GM21528 (cell line): ENCODE measurements around the gene KHSRP.
A peak's percentile ranks its signal among the peaks of the same experiment; 100 is the strongest.

ENCODE experiments used
- ATAC-seq: cut with Tn5 transposase; IDR thresholded peaks from one replicate; pipeline ENCODE4 v1.9.1; 2021; ENCODE audit warnings: mild to moderate bottlenecking, moderate library complexity; ENCODE audit not compliant: unreplicated experiment, low FRiP score

The KHSRP gene, protein sequence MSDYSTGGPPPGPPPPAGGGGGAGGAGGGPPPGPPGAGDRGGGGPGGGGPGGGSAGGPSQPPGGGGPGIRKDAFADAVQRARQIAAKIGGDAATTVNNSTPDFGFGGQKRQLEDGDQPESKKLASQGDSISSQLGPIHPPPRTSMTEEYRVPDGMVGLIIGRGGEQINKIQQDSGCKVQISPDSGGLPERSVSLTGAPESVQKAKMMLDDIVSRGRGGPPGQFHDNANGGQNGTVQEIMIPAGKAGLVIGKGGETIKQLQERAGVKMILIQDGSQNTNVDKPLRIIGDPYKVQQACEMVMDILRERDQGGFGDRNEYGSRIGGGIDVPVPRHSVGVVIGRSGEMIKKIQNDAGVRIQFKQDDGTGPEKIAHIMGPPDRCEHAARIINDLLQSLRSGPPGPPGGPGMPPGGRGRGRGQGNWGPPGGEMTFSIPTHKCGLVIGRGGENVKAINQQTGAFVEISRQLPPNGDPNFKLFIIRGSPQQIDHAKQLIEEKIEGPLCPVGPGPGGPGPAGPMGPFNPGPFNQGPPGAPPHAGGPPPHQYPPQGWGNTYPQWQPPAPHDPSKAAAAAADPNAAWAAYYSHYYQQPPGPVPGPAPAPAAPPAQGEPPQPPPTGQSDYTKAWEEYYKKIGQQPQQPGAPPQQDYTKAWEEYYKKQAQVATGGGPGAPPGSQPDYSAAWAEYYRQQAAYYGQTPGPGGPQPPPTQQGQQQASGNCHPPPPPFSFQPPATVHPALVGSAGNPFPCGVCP

GRCh38 chr19:6424195-6424938, at the start of gene KHSRP:
Gene KHSRP, minus strand, starts transcription at chr19:6424811. Its CDS starts 110 bp downstream, at chr19:6424701.
- no peak for ATAC-seq

DNA sequence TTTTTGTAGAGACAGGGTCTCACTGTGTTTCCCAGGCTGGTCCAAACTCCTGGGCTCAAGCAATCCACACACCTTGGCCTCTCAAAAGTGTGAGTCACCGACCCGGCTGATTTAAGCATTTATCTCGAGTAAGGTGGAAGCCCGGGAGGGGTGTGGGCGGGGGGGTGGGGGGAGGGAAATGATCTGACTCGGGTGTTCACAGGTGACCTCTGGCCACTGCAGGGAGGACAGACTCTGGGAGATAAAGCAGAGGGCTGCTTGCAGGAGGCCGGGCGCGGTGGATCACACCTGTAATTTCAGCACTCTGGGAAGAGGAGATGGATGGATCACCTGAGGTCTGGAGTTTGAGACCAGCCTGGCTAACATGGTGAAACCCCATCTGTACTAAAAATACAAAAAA, 49.0 kb upstream of the KHSRP start:
- no peak for ATAC-seq

- ATAC-seq = no peak
Measured at GRCh38 chr19:6472713-6473112, 48.1 kb upstream of the KHSRP start.

GRCh38 chr19:6471076-6471475, 46.5 kb upstream of the KHSRP start:
- no peak for ATAC-seq

GRCh38 chr19:6470173-6470572, 45.6 kb upstream of the KHSRP start:
- no peak for ATAC-seq

DNA sequence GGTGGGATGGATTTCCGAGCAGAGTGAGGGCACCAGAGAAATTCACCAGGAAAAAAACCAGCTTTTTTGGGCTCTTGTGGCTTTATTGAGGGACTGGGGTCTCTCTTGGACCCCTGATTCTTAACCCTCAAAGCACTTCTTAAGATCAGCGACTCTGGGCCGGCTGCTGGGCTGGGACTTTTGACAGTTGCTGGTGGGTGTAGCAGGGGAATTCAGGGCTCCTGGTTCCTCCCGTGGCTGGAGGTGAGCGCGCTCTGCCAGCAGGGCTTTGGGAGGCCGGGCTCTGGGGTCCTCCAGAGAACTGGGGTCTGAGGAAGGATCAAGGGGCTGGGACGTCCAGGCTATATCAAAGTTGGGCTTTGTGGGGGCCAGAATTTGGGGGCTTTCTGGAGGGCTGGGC, 42.8 kb upstream of the KHSRP start:
- ATAC-seq = no peak

- ATAC-seq = no peak
Measured at GRCh38 chr19:6466526-6467248, 42.1 kb upstream of the KHSRP start.

DNA sequence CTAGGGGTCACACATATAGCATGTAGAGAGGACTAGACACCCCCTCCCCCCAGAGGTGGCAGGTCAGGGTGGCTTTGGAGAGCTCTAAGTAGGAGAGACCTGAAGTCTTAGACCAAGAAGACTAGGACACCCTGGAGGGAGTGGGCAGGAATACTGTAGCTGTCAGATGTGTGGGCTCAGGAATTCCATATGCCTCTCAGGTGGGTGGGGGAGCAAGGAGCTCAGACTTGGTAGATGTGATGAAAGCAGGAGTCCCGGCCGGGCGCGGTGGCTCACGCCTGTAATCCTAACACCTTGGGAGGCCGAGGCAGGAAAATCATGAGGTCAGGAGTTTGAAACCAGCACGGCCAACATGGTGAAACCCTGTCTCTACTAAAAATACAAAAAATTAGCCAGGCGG, 41.1 kb upstream of the KHSRP start:
- ATAC-seq = no peak

GRCh38 chr19:6465006-6465405, 40.4 kb upstream of the KHSRP start:
- ATAC-seq = no peak

GRCh38 chr19:6464070-6464873, 39.7 kb upstream of the KHSRP start, which contains the start of gene CRB3:
Gene CRB3, plus strand, starts transcription at chr19:6464271. Its CDS starts 431 bp downstream, at chr19:6464702.
- ATAC-seq = no peak

DNA sequence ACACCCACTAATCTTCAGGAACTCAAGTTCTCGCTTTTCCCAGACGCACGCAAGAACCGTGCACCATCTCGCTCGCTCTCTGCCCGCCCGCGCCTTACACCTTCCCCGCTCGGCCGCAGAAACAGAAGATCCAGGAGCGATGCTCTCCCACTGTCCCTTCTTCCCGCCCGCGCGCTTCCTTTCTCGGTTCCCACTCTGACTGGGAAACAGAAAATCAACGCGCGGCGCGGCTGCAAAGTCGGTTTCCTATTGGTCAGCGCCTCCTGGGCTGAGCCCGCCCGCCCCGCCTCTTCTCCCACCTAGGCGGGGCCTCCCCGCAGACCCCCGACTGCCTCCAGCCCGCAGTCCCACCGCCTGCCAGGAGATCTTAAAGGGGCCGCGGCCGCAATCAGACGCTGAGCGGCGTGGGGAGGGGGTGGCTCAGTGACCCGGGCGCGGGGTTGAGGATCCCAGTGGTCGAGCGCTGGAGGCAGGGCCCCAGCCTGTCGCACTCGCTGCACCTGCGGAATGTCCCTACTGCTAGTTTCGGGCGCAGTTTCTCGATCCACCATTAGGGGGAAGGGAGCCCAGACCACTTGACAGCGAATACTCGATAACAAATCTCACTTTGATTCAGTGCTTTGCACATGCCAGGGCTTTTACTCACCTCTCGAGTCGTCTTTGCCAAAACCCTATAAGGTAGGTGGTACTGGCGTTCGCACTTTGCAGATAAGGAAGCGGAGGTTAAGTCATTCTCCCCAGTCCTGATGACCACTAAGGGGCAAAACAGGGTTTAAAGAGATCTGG, 35.7 kb upstream of the KHSRP start:
- ATAC-seq = peak; percentile 69

- peak; percentile 25 for ATAC-seq
Measured at GRCh38 chr19:6459262-6460098, 34.9 kb upstream of the KHSRP start, which contains the start of gene SLC25A23. Gene SLC25A23, minus strand, starts transcription at chr19:6459792. Its CDS starts 164 bp downstream, at chr19:6459628.

DNA sequence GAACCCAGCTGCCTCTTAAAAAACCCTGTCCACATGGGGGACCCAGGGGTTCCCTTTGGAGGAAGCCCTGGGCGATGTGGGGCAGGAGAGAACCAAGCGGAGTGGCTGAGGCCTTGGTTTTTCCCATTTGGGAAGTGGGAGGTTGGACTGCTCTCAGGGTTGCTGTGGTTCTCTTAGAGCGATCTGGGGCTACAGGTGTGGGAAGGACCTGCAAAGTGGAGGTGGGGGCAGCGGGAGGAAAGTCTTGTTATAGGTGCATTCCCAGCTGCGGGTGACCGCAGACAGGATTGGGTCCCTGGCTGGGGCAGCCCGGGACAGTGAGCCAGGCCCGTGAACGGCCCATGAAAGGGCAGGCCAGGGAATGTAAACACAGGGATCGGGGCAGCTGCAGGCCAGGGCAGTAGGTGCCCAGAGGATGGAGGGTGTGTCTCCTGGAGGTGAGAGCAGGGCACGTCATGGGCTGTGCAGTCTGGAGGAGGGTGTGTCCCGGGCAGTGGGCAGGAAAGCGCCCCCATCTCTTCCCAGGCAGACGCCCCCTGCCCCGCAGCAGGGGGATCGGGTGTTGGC, 34.2 kb upstream of the KHSRP start:
- ATAC-seq = no peak

- no peak for ATAC-seq
Measured at GRCh38 chr19:6457958-6458694, 33.5 kb upstream of the KHSRP start.

- ATAC-seq = no peak
Measured at GRCh38 chr19:6455924-6456323, 31.3 kb upstream of the KHSRP start.

- ATAC-seq = no peak
Measured at GRCh38 chr19:6453951-6454565, 29.4 kb upstream of the KHSRP start.
